Measurements from ENCODE around the gene SYT13. TPM values are rescaled to one million over a fixed set of nuclear protein-coding genes. Genes with fewer than 3 reads are reported as not detected.

Gene SYT13
- total and polyA plus RNA-seq, 10 of the 15 experiments (the other 5 are each of a cell fraction or from before 2014, with no cell fraction given) = not detected

DNA sequence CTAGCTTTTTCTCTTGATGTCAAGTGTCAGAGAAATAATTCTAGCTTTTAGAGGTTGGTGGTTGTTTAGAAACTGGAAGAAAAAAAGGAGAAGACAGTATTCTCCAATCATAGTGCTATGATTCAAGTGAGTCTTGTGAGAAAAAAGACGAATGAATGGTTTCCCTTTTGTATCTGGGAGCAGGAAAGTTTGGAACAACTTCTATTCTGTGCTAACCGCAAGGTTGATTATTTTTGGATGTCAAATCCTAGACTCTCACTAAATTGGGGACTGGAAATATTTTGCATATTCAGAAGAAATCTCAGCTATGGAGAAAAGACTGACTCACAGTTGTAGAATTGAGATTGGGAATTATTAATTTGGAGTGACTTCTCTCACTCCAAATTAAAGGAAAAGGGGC is 69.2 kb downstream of the SYT13 start (continued):
- TF ChIP-seq IKZF1 (conservative IDR thresholded peaks at IDR 0.05) (no peak), SMC3 (IDR thresholded peaks at IDR 0.05; ENCODE audit: borderline replicate concordance, low read length) (no peak)

DNA sequence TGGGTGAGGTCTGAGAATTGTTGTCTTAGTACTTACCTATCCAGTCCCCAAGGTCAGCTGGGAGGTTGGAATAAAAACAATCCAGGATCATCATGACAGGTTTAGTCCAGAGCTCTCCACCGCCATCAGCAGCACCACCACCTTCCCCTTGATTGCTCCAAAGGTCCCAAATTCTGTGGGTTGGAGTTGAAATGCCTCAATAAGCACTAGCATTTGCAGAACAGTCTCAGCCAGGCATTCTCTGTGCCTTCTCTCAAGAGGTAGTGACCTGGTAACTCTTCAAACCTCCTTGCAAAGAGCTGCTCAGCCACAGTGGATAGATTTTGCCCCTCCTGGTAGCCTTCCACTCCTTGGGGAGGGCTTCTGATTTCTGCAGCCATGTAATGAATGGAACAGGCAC is 70.1 kb downstream of the SYT13 start:
- SMC1A ChIA-PET (ENCODE audit: uncharacterized antibody, unreplicated experiment) = no interaction called here
- no peak overlapping the region for H3K9ac ChIP-seq (ENCODE audit: control insufficient read depth, insufficient read depth, low read length)
- H3K4me2 ChIP-seq (ENCODE audit: control insufficient read depth, insufficient read depth) = no peak overlapping the region
- 50% methylated on average over 1 of the region's 1 CpG for WGBS (ENCODE audit: insufficient coverage, insufficient replicate concordance, low lambda C conversion rate, missing lambda C conversion rate)
- TF ChIP-seq PML (IDR thresholded peaks at IDR 0.05; ENCODE audit: low read length) = no peak
- TF ChIP-seq MEF2A (IDR thresholded peaks at IDR 0.05; ENCODE audit: insufficient read depth, low read depth, low read length) = no peak
- no peak for TF ChIP-seq MAX (IDR thresholded peaks at IDR 0.05; ENCODE audit: low read depth, low read length)
- no peak for TF ChIP-seq EED (IDR thresholded peaks at IDR 0.05; ENCODE audit: low read depth)
- TF ChIP-seq TAF1 (IDR thresholded peaks at IDR 0.05; ENCODE audit: borderline replicate concordance, low read depth, low read length) = no peak
- TF ChIP-seq SREBF1 (IDR thresholded peaks at IDR 0.05; ENCODE audit: low read length) = no peak
- no peak for TF ChIP-seq MTA3 (IDR thresholded peaks at IDR 0.05; ENCODE audit: borderline replicate concordance, low read length)
- no peak for TF ChIP-seq POLR2AphosphoS2 (IDR thresholded peaks at IDR 0.05; ENCODE audit: low read depth, low read length)
- no peak for TF ChIP-seq ETV6 (conservative IDR thresholded peaks at IDR 0.05 in 1 of 2, IDR thresholded peaks at IDR 0.05 in 1 of 2; ENCODE audit: borderline replicate concordance in 1 of 2, low read depth in 1 of 2)
- TF ChIP-seq, protein P1, sequence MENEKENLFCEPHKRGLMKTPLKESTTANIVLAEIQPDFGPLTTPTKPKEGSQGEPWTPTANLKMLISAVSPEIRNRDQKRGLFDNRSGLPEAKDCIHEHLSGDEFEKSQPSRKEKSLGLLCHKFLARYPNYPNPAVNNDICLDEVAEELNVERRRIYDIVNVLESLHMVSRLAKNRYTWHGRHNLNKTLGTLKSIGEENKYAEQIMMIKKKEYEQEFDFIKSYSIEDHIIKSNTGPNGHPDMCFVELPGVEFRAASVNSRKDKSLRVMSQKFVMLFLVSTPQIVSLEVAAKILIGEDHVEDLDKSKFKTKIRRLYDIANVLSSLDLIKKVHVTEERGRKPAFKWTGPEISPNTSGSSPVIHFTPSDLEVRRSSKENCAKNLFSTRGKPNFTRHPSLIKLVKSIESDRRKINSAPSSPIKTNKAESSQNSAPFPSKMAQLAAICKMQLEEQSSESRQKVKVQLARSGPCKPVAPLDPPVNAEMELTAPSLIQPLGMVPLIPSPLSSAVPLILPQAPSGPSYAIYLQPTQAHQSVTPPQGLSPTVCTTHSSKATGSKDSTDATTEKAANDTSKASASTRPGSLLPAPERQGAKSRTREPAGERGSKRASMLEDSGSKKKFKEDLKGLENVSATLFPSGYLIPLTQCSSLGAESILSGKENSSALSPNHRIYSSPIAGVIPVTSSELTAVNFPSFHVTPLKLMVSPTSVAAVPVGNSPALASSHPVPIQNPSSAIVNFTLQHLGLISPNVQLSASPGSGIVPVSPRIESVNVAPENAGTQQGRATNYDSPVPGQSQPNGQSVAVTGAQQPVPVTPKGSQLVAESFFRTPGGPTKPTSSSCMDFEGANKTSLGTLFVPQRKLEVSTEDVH (IDR thresholded peaks at IDR 0.05; ENCODE audit: low read depth, partially characterized antibody) = no peak
- TF ChIP-seq HCFC1 (IDR thresholded peaks at IDR 0.05; ENCODE audit: low read length) = no peak
- no peak for TF ChIP-seq ZNF274 (IDR thresholded peaks at IDR 0.05; ENCODE audit: insufficient read depth, insufficient read length)
- TF ChIP-seq CREM (IDR thresholded peaks at IDR 0.05; ENCODE audit: low read depth) = no peak
- no peak for TF ChIP-seq NFYA (IDR thresholded peaks at IDR 0.05; ENCODE audit: borderline replicate concordance, low read depth, low read length)
- no peak for TF ChIP-seq NRF1 (conservative IDR thresholded peaks at IDR 0.05; ENCODE audit: low read depth, low read length)
- no peak for TF ChIP-seq FOXM1 (IDR thresholded peaks at IDR 0.05; ENCODE audit: low read depth, low read length)
- H4K20me1 ChIP-seq (ENCODE audit: control insufficient read depth, insufficient read depth) = no peaks in the 10 kb centered on the region
- FAIRE-seq = no peak
- no peak overlapping the region for H3K4me3 ChIP-seq
- H3K9me3 ChIP-seq (replicated peaks; ENCODE audit: control insufficient read depth, insufficient read depth, low read length) = no peaks in the 10 kb centered on the region
- DNase-seq (ENCODE audit: low read depth, low spot score) = no peak
- H3K27me3 ChIP-seq (replicated peaks in 1 of 2; ENCODE audit: control insufficient read depth in 2 of 2, insufficient read depth in 2 of 2, low read length in 1 of 2) = no peaks in the 10 kb centered on the region
- H2AFZ ChIP-seq (ENCODE audit: control insufficient read depth, low read depth, low read length) = no peak overlapping the region
- no peak overlapping the region for H3K27ac ChIP-seq (ENCODE audit: control insufficient read depth, insufficient read depth)
- no peak for ATAC-seq
- H3K79me2 ChIP-seq (ENCODE audit: control insufficient read depth, insufficient read depth, low read length) = no peaks in the 10 kb centered on the region
- peaks cover 4% of the 10 kb centered on the region for H3K4me1 ChIP-seq (ENCODE audit: control insufficient read depth, insufficient read depth, low read length)
- CTCF ChIA-PET = no interaction called here
- no peaks in the 10 kb centered on the region for H3K36me3 ChIP-seq (ENCODE audit: control insufficient read depth in 2 of 2, insufficient read depth in 2 of 2, low read length in 1 of 2)
- in situ Hi-C loops (cut with MboI) = no loop called here
- intact Hi-C loops (cut with micrococcal nuclease; ENCODE audit: unreplicated experiment) = no loop called here
- RAD21 ChIA-PET (ENCODE audit: unreplicated experiment) = no interaction called here
- POLR2A ChIA-PET = no interaction called here
- BruUV-seq (replicated peaks) = no TSS peak

Measured in GM12878 (cell line).